ENCODE measurements around the gene TOMM34.

The TOMM34 gene

DNA sequence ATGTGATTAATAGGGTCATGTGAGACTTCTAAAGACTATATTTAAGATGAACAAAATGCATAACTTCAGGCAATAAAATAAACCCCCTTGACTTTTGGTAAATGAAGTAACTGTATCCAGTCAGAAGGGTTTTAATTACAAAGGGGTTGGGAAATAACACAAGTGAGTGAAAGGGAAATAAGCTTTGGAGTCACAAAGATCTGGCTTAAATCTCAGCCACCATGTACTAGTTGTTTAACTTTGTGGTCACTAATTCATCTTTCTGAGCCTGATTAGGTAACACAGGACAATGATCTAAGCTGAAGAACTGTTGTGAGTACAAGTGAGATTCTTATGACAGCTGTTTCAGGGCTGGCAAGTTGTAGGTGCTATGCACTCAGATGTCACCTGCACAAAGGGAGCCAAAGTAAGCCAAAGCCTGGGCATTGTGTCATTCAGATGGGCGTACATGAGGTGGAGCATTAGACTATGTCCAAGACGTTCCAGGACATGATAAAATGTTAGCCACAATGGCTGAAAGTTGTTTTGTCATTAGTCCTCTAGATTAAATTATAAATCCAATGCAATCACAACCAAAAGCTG lies 13.8 kb downstream of the TOMM34 start:
- TF ChIP-seq, protein P1, sequence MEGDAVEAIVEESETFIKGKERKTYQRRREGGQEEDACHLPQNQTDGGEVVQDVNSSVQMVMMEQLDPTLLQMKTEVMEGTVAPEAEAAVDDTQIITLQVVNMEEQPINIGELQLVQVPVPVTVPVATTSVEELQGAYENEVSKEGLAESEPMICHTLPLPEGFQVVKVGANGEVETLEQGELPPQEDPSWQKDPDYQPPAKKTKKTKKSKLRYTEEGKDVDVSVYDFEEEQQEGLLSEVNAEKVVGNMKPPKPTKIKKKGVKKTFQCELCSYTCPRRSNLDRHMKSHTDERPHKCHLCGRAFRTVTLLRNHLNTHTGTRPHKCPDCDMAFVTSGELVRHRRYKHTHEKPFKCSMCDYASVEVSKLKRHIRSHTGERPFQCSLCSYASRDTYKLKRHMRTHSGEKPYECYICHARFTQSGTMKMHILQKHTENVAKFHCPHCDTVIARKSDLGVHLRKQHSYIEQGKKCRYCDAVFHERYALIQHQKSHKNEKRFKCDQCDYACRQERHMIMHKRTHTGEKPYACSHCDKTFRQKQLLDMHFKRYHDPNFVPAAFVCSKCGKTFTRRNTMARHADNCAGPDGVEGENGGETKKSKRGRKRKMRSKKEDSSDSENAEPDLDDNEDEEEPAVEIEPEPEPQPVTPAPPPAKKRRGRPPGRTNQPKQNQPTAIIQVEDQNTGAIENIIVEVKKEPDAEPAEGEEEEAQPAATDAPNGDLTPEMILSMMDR (IDR thresholded peaks at IDR 0.05; ENCODE audit: low read length, missing control alignments): no peak
- DNase-seq (ENCODE audit: low read depth): no peak
- no peak overlapping the region for H3K4me3 ChIP-seq (replicated peaks; ENCODE audit: low read depth, low read length)

DNA sequence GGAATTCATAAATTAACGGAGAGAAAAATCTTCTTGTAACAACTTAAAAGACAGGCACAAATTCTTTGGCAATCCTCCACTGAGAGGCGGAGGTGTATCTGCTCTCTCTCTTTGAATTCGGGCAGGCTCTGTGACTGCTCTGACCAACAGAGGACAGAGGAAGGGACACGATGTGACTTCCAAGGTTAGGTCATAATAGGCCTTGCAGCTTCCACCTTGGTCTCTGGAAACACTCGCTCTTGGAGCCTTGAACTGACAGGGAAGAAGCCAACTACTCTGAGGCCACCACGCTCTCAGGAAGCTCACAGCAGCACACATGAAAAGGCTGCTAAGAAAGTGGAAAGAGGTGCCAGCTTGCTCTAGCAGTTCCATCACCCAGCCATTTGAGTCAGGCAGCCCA lies 14.9 kb downstream of the TOMM34 start:
- TF ChIP-seq, protein P1 (IDR thresholded peaks at IDR 0.05; ENCODE audit: low read length, missing control alignments): no peak
- no peak for DNase-seq (ENCODE audit: low read depth)
- no peak overlapping the region for H3K4me3 ChIP-seq (replicated peaks; ENCODE audit: low read depth, low read length)

DNA sequence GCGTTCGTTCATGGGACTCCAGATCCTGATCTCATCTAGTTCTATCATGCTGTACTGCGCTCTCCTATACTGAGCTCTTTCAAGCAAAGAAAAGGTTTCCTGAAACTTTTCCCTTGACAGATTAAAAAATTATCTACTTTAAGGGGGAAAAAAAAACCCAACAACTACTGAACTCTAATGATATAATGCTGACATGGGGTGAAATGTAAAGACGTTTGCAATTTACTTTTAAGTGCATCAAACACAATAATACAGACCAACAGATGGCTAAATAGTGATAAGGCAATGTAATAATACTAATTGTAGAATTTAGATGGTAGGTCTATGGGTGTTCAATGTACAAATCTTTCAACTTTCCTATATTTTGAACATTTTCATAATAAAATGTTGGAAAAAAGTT lies 16.4 kb downstream of the TOMM34 start:
- H3K4me3 ChIP-seq (replicated peaks; ENCODE audit: low read depth, low read length): no peak overlapping the region
- TF ChIP-seq, protein P1 (IDR thresholded peaks at IDR 0.05; ENCODE audit: low read length, missing control alignments): no peak
- DNase-seq (ENCODE audit: low read depth): no peak

DNA sequence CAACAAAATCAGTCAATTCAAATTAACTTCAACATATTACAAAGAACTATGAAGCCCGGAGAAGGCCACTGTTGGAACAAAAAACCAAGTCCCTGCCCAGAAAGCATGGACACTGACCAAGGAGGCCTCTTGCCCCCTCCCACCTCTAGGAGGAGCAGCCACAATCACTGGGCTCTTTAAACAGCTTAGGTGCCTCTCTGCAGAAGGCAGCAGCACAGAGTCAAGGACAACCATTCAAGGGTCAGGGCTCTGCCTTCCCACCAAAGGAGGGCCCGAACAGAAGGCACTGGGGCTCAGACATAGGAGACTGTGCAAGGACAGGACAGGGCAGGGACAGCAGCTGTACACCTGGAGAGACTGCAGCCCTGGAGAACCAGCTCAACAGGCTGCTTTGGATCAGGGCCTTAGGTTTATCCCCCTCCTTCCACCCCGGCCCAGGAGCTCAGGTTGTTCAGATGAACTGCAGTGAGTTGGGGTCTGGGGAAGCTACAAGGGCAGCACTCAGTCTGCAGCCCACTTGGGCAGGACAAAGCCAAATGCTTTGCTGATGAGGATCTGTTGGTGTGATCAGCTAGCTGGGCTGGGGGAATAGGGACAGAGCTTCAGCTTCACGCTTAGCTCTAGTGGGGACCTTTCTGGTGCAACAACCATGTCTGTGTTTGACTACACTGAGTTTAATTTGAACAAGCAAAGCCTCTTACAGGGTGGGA lies 17.8 kb downstream of the TOMM34 start:
- TF ChIP-seq, protein P1 (IDR thresholded peaks at IDR 0.05; ENCODE audit: low read length, missing control alignments): no peak
- DNase-seq (ENCODE audit: low read depth): no peak
- no peak overlapping the region for H3K4me3 ChIP-seq (replicated peaks; ENCODE audit: low read depth, low read length)

DNA sequence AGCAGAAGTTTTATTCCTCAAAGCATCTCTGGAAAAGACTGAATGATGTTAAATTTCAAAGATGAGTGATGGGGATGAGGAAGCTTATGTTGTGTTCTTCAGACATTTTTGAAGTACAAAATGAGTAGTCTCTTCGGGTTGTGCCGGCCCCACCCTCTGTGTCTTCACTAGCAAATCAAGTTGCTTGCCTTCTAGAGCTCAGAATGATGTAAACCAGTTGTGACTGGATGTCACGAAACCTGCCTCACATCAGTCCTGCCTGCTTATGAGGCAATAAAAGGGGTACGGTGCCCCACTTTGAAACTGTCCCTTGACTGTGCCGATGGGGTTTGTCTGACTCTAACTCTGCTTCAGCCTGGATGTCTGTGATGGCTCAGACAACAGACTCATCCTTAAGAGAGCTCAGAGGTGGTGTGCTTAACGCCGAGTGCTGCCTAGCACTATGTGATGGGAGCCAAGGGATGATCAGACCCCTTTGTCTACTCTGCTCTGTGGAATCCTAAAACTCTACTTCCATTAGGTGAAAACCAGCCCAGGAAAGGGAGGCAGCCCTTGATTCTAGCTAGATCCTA lies 19.0 kb downstream of the TOMM34 start:
- no peak overlapping the region for H3K4me3 ChIP-seq (replicated peaks; ENCODE audit: low read depth, low read length)
- no peak for DNase-seq (ENCODE audit: low read depth)
- TF ChIP-seq, protein P1 (IDR thresholded peaks at IDR 0.05; ENCODE audit: low read length, missing control alignments): no peak

DNA sequence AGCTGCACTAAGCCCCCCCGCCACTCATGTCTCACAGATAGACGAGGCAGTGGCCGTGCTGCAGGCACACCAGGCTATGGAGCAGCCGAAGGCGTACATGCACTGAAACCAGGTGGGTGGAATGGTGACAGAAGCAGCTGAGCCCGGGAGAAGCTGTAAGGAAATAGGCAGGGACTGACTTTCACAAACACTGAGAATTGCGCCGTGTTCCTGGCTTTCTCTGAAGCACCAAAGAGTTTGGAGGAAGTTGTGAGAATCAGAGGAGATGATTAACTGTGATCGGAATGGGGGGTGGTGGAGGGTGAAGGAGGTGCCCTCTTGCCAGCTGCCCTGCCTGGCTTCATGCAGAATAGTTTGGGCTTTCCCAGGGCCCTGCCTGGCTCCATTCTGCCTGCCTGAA lies 21.6 kb downstream of the TOMM34 start:
- peak; percentile 7 for DNase-seq (ENCODE audit: low read depth)
- TF ChIP-seq, protein P1 (IDR thresholded peaks at IDR 0.05; ENCODE audit: low read length, missing control alignments): no peak

More for the DNA sequence above, 21.6 kb downstream of the TOMM34 start:
- no peak overlapping the region for H3K4me3 ChIP-seq (replicated peaks; ENCODE audit: low read depth, low read length)

Measured in fibroblast of pulmonary artery (primary cell).